Suppressor macrophage (primary cell): ENCODE results near the gene ASPM.
"Not testable (repeated sequence)": the region's sequence is repeated elsewhere in the genome, so short reads cannot be mapped to it uniquely, and the experiment has no call there.

Source experiments
- DNase-seq, 4 experiments: peaks; one replicate each; pipeline ENCODE4 v3.0.0-alpha.2; 2020 to 2022

The ASPM gene

DNA sequence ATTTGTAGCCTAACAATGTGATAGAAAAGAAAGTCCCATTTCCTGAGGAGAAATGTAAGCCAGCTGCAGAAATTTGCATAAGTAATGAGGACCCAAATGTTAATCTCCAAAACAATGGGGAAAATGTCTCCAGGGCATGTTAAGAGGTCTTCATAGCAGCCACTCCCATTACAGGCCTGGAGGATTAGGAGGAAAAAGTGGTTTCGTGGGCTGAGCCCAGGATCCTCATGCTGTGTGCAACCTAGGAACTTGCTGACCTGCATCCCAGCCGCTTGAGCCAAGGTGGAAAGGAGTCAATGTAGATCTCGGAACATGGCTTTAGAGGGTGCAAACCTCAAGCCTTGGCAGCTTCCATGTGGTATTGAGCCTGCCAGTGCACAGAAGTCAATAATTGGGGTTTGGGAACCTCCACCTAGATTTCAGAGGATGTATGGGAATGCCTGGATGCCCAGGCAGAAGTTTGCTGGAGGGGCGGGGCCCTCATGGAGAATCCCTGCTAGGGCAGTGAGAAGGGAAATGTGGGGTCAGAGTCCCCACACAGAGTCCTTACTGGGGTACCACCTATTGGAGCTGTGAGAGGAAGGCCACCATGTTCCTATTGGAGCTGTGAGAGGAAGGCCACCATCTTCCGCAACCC lies 65.2 kb downstream of the ASPM start:
- DNase-seq: no peak

DNA sequence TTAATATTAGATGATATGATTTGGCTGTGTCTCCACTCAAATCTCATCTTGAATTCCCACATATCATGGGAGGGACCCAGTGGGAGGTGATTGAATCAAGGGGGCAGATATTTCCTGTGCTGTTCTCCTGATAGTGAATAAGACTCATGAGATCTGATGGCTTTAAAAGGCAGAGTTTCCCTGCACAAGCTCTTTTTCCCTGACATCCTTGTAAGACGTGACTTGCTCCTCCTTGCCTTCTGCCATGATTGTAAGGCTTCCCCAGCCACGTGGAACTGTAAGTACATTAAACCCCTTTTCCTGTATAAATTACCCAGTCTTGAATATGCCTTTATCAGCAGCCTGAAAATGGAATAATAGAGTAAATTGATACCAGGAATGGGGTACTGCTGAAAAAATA lies 66.1 kb downstream of the ASPM start:
- no peak for DNase-seq

DNA sequence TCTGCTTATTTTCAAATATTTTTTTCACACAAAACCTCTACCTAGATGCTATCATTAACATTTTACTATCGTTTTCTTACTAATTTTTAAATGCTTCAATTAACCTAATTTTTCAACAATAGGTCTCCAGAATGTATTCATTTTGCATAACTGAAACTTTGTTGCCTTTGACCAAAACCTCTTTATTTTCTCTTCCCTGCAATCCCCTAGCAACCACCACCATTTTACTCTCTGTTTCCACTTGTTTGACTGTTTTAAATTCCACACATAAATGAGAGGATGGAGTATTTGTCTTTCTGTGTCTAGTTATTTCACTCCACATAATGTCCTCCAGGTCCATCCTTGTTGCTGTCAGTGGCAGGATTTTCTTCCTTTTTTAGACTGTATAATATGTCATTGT lies 69.9 kb downstream of the ASPM start:
- DNase-seq: no peak

DNA sequence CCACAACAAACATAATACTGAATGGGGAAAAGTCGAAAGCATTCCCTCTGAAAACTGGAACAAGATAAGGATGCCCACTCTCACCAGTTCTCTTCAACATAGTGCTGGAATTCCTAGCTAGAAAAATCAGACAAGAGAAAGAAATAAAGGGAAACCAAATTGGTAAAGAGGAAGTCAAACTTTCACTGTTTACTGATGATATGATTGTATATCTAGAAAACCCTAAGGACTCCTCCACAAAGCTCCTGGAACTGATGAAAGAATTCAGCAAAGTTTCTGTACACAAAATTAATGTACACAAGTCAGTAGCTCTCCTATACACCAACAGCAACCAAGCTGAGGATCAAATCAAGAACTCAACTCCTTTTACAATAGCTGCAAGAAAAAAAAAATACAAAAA lies 72.5 kb downstream of the ASPM start:
- no peak for DNase-seq

DNA sequence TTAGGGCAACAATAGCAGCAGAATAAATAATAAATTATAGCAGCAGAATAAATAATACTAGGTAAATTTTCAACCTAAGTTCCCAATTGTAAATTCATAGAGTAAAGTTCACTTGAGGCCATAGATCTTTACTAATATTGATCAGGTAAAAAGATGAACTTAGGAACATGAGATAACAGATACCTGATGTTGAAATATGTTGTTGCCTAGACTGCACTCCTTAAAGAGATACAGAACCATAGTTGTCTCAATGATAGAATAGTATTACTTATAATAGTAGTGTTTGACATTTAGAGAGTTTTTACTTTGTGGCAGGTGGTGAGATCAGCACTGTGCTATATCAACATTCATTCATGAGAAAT lies 79.0 kb downstream of the ASPM start:
- DNase-seq: no peak

DNA sequence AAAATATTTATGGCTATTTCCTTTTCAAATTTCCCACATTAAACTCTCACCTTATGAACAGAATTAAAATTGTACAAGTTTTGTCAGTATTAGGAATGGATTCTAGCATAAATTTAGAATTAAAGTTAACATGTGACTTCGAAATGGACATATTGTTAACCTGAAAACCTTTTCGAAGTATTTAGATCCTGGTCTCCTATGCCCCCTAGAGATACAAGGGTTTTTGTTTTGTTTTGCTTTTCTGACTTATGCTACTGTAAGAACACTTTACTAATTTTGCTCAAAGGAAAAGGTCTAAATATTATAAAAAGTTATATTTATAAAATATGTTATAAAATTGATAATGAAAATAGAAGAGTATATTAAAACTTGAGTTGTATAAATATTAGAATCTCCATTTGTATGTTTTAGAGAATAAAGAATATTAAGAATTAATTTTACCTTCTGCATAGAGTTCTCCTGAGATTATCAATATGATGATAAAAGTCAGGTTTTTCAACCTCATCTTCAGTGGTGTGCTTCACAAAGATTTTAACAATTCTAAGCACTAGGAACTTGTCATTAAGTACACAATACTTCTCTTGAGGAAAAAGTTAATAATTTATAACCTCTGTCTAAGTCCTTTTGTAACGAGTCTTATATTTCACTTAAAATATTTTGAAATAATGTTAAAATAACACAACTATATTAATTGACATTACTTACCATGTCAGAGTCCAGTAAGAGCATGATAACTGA lies 79.6 kb downstream of the ASPM start, which contains the start of gene F13B:
Gene F13B, minus strand, starts transcription at position 542 of the 738 bp plus-strand sequence. Its CDS starts 37 bp downstream, at position 505.
- DNase-seq: no peak

DNA sequence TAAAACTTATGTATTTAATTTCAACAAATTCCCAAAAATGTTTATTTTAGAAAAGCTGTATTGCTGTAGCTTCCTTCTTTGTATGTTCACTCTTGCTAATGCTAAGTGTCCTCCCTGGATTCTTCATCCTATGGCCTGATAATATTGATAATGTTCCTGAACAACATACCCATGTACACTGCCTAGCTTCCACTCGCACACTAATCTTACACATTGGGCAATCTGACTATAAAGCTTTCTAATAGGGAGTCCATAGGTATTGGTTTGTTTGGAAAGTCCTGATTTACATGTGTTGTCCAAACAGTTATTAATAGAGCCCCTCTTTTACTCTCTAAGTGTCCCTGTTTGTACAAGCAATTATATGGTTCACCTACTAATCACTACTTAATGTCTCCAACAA lies 80.2 kb downstream of the ASPM start:
- DNase-seq: no peak

DNA sequence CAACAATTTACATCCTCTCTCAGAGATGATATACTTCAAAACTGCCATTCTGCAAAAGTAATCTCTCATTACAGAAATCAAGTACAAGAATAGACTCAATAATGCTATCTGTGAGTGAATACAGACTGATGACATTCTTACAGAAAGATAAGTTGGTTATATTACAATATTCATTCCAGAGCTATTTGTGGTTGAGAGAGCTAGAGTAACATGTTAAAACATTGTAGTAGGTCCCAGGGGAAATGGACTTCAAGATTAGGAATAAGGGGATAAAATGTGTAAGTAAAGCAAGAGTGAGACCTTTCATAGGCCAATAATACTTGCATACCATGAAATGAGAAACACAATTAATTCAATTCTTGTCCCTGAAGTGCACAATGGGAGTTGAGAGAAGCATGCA lies 80.9 kb downstream of the ASPM start:
- no peak for DNase-seq

DNA sequence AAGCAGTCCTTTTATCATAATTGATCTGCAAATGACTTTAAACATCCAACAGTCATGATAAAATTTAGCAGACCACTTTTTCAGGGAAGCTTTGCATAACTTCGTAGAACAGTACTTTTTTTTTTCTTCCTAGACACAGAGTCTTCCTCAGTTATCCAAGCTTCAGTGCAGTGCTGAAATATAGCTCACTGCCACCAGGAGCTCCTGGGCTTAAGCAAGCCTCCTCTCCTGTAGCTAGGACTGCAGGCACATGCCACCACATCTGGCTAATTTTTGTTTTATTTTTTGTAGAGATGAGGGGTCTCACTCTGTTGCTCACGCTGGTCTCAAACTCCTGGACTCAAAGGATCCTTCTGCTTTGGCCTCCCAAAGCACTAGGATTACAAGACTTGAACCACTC lies 83.3 kb downstream of the ASPM start:
- DNase-seq: no peak

DNA sequence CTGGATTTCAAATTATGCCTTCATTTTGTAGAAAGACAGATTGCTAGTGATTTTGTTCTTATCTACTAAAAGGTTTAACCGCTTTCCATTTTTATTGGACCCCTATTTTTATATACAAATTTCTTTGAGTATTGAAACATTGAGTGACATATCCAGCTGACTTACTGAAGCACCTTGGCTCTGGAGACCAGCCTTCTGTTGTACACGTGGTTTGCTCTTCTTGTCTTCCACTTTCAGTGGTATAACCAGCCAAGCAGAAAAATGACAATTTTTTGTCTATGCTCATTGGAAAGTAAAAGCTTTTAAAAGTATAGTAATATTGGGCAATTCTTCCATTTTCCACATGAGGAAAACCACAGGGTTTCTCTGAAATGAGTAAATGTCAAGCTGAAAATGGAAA lies 83.8 kb downstream of the ASPM start:
- no peak for DNase-seq

DNA sequence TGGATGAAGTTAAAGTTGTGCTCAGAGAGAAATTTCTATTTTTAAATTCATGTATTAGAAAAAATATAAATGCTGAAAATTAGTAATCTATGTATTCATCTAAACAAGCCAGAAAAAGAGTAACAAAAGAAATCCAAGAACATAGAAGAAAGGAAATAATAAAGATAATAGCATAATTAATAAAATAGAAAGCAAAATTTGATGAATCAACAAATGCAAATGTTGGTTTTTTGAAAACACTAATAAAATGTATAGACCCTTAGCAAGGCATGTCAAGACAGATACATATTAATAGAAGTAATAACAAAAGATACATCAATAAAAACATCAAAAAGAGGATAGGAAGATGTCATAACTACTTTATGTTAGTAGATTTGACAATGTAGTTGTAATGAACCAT lies 97.4 kb downstream of the ASPM start:
- DNase-seq: no peak

DNA sequence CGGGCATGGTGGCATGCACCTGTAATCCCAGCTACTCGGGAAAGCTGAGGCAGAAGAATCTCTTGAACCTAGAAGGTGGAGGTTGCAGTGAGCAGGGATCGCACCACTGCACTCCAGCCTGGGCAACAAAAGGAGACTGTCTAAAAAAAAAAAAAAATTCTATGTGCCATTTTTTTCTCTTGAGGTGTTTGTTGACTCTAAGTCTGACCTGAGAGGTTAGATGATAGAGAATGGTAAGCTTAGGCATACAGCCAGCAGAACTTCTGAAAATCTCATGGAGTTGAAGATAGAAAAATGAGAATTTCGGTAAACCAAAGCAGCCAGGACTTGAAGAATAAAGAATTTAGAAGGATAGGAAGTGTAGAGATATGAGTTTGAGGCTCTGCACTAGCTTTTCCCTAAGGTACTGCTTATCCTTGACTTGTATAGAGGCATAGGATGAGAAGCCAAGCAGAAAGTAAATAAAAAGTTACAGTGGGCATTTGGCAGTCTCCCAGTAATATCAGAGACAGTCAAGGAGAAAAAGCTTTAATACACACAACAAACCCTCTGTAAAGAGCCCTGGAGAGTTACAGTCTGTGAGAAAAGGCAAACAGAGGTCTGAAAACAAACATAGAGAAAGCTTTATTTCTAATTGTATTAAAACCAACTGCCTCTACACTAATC lies 103.7 kb downstream of the ASPM start:
- DNase-seq: no peak

DNA sequence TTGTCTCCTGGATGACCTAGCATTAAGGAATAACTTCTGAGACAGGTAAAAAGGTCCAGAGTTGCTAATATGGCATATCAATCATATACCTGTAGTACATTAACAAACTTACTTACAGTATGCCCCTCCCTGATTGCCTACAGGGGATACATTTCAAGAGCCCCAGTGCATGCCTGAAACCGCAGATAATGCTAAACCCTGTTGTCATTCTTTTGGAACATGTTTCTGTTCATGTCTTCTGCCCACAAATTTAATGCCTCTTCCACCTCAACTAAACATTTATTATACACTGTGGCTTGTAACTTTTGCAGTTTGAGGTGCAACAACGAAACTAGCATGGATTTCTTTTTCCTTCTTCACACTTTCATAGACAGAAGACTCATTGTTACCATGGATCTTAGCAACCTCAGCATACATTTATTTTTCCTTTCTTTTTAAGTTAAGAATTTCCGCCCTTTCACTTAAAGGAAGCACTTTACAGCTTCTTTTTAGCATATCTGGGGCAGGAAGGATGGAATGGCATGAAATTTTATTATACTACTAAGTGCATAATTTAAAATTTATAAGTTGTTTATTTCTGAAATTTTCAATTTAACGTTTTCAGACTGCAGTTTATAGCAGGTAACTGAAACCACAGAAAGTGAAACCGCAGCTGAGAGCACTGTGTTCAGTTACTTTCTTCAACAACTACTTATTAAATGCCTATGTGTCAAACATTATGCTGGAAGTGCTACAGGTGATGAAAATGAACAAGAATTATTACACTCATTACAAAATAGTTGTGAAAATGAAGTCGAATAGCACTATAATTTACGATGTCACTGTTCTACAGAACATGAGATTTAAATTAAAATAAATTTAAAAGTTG lies 104.7 kb downstream of the ASPM start:
- DNase-seq: no peak

DNA sequence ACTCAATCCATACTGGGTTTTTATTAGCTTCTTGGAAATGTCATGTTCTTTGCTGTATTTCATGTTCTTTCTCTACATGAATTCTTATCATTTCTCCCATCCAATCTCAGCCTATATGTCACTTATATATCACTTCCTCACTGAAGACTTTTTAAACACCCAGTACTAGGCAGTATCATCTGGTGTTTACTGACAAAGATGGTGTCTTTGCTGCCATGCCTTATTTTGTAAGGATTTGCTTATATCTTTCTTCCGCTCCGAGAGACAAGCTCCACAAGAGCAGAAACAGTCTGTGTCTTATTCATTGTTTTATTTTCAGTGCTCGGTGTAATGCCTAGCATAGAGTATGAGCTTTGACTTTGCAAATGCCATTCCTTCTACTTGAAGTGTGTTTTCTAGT lies 109.6 kb downstream of the ASPM start:
- DNase-seq: no peak

DNA sequence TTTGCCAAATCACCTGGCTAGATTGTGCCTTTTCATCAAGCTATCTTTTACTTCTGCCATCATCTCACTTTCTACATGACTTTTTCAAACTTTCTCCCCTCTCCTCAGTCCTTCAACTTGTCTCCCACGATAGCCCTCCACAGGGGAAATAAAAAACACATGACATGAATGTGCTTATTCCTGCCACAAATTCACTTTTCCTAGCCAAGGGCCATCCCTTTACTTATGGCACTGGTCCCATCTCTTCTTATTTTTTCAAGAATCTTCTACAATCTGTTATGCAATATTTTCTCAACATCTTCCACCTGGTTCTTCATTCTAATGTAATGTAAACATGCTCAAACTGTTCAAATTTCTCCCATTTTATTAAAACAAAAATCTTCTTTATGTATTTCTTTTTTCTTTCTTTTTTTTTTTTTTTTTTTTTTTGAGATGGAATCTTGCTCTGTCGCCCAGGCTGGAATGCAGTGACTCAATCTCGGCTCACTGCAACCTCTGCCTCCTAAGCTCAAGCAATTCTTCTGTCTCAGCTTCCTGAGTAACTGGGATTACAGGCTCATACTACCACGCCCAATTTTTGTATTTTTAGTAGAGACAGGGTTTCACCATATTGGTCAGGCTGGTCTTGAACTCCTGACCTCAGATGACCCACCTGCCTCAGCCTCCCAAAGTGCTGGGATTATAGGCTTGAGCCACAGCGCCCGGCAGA lies 111.7 kb downstream of the ASPM start:
- DNase-seq: not testable (repeated sequence)
